ENCODE data around the gene STAT1.

Gene STAT1

GRCh38 chr2:190959911-190960788, 53.8 kb downstream of the STAT1 start:
- DNase-seq (ENCODE audit: low read depth), result no peak

- DNase-seq (ENCODE audit: low read depth), result no peak
Measured at GRCh38 chr2:190953257-190953656, 60.7 kb downstream of the STAT1 start.

GRCh38 chr2:190950566-190950991, 63.4 kb downstream of the STAT1 start:
- no peak for DNase-seq (ENCODE audit: low read depth)

- DNase-seq (ENCODE audit: low read depth), result no peak
Measured at GRCh38 chr2:190948671-190949070, 65.3 kb downstream of the STAT1 start.

- peak; percentile 9 for DNase-seq (ENCODE audit: low read depth)
Measured at GRCh38 chr2:190947711-190948251, 66.2 kb downstream of the STAT1 start.

- DNase-seq (ENCODE audit: low read depth), result no peak
Measured at GRCh38 chr2:190947141-190947540, 66.8 kb downstream of the STAT1 start.

GRCh38 chr2:190943706-190944105, 70.3 kb downstream of the STAT1 start:
- no peak for DNase-seq (ENCODE audit: low read depth)

- DNase-seq (ENCODE audit: low read depth), result no peak
Measured at GRCh38 chr2:190942697-190943096, 71.3 kb downstream of the STAT1 start.

GRCh38 chr2:190941571-190941970, 72.4 kb downstream of the STAT1 start:
- no peak for DNase-seq (ENCODE audit: low read depth)

- peak; percentile 28 for DNase-seq (ENCODE audit: low read depth)
Measured at GRCh38 chr2:190940454-190940853, 73.5 kb downstream of the STAT1 start.

- DNase-seq (ENCODE audit: low read depth), result no peak
Measured at GRCh38 chr2:190938771-190939335, 75.1 kb downstream of the STAT1 start.

GRCh38 chr2:190935054-190935453, 78.9 kb downstream of the STAT1 start:
- DNase-seq (ENCODE audit: low read depth), result no peak

- no peak for DNase-seq (ENCODE audit: low read depth)
Measured at GRCh38 chr2:190933361-190933760, 80.6 kb downstream of the STAT1 start.

- no peak for DNase-seq (ENCODE audit: low read depth)
Measured at GRCh38 chr2:190932514-190932913, 81.5 kb downstream of the STAT1 start.

GRCh38 chr2:190930411-190930810, 83.6 kb downstream of the STAT1 start:
- no peak for DNase-seq (ENCODE audit: low read depth)

GRCh38 chr2:190929919-190930318, 84.1 kb downstream of the STAT1 start:
- no peak for DNase-seq (ENCODE audit: low read depth)

- peak; percentile 17 for DNase-seq (ENCODE audit: low read depth)
Measured at GRCh38 chr2:190927301-190927700, 86.7 kb downstream of the STAT1 start.

GRCh38 chr2:190922376-190922775, 91.6 kb downstream of the STAT1 start:
- no peak for DNase-seq (ENCODE audit: low read depth)

- no peak for DNase-seq (ENCODE audit: low read depth)
Measured at GRCh38 chr2:190920085-190920484, 93.9 kb downstream of the STAT1 start.

All from stromal cell of bone marrow (primary cell).